ENCODE measurements around the gene TMC2. TPM values are rescaled to one million over a fixed set of nuclear protein-coding genes. Genes with fewer than 3 reads are reported as not detected.
"Not testable (repeated sequence)": the region's sequence is repeated elsewhere in the genome, so short reads cannot be mapped to it uniquely, and the experiment has no call there.

TMC2 gene
- total RNA-seq, 1 donor from 2014 or later: 0.22 TPM

DNA sequence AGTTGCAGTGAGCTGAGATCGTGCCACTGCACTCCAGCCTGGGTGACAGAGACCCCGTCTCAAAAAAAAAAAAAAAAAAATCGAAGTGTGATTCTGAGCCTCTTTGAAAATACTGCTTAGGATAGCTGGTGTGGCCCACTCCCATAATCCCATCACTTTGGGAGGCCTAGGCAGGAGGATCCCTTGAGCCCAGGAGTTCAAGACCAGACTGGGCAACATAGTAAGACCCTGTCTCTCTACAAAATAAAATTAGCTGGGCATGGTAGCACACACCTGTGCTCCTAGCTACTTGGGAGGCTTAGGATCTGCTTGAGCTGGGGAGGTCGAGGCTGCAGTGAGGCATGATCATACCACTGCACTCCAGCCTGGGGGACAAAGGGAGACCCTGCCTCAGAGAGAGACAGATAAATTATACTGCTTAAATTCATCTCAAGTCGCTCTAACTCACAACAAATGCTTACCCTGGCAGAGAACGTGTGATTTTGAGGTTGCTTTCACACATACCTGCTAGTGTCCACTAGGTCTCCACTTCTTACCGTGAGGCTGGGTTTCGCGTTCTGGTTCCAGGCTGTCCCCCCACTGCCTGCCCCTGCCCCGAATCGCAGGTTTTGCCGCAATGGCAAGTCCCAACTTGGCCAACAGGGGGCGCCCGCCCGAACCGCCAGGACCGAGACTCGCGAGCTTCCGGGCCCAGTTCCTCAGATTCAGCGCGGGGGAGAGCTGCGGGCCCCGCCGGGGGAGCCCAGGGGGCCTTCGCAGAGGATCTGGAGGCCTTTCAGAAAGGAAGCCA, 12.3 kb upstream of the TMC2 start:
- intact Hi-C loops (cut with DNase I): loop anchor here (10.0 kb wide), 1 partner anchor 131 kb away; the partner anchor contains the start of gene NOP56
- ATAC-seq (peak; percentile 88), DNase-seq (ENCODE audit: low spot score) (peak; percentile 94)

DNA sequence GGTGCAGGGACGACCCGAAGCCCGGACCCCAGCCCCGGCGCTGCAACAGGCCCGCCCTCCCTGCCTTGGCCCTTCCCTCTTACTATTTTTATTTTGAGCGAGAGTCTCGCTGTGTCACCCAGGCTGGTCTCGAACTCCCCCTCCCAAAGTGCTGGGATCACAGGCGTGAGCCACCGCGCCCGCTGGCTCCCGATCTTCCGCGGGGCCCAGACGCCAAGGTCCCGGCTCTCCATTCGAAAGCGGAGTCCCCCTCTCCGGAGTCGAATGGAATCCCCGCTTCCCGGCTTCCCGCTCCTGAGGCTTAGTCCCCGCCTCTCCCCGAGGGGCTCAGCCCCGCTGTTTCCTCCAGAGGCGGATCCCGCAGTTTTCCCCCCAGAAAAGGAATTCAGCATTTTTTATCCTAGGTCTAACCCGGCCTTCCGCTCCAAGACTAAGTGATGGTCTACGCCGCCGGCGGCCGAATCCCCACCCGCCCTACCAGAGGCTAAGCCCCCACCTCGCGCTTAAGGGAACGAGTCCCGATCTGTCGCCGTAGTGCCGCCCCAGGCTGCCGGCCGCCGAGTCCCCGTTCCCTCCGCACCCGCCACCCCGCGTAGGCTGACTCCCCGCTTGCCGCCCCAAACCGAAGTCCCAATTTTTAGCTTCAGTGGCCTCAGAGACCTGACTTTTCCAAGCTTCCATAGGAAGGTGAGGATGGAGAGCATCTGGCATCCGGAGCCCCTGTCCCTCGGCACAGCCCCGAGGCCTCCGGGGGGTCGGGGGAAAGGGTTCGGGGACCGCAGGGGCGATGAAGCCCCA, 11.5 kb upstream of the TMC2 start:
- intact Hi-C loops (cut with DNase I): loop anchor here (10.0 kb wide), 1 partner anchor 130 kb away; the partner anchor contains the start of gene NOP56
- ATAC-seq: peak; percentile 68
- peak; percentile 72 for DNase-seq (ENCODE audit: low spot score)

DNA sequence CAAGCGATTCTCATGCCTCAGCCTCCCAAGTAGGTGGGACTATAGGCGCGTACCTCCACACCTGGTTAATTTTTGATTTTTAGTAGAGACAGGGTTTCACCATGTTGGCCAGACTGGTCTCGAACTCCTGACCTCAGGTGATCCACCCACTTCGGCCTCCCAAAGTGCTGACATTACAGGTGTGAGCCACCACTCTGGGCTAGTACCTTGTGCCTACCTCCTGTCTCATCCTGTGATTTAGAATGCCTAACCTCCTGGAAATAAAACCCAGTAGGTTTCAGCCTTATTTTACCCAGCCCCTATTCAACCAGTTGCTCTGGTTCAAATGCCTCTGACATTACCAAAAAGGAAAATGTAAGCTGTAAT, 10.2 kb upstream of the TMC2 start:
- not testable (repeated sequence) for ATAC-seq; DNase-seq (ENCODE audit: low spot score)
- intact Hi-C loops (cut with DNase I): loop anchor here (10.0 kb wide), 1 partner anchor 129 kb away; the partner anchor contains the start of gene NOP56

- DNase-seq (ENCODE audit: low spot score) (no peak), ATAC-seq (no peak)
- intact Hi-C loops (cut with DNase I): loop anchor here (10.0 kb wide), 1 partner anchor 127 kb away; the partner anchor contains the start of gene NOP56
These were observed 8.6 kb upstream of the TMC2 start for GRCh38 chr20:2527762-2528161.

DNA sequence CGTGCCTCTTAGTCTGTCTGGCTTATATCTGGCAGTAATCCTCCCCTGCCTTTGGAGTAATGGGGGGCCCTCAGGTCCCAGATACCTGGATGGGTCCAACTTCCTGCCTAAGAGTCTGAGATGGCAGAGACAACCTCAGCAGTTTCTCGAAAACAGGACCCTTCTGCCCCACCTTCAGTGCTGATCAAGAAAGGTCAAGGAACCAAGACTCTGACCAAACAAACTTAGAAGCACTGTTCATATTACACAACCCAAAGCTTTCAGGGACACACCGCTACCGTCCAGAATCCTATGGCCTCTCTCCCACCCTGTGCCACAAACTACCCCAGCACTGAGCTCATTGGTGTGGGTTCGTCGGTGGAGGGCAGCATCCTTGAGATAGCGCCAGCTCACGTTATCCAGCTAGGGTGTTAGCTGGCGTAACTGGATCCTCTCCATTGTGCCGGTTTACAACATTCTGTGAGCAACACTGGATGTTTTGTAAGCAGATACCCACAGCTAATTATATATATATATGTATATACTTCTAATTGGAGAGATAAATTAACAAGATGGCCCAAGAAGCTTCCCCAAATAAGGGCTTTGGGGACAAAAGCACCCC, 7.6 kb upstream of the TMC2 start:
- DNase-seq (ENCODE audit: low spot score) (no peak), ATAC-seq (no peak)
- intact Hi-C loops (cut with DNase I): loop anchor here (10.0 kb wide), 1 partner anchor 126 kb away; the partner anchor contains the start of gene NOP56

- ATAC-seq (no peak), DNase-seq (ENCODE audit: low spot score) (no peak)
- intact Hi-C loops (cut with DNase I): no loop called here
These were observed 3.3 kb upstream of the TMC2 start for GRCh38 chr20:2533118-2533517.

GRCh38 chr20:2535711-2536559, 438 bp upstream of the TMC2 start:
- ATAC-seq: no peak
- no peak for DNase-seq (ENCODE audit: low spot score)
- intact Hi-C loops (cut with DNase I): no loop called here

- DNase-seq (ENCODE audit: low spot score) (no peak), ATAC-seq (no peak)
- intact Hi-C loops (cut with DNase I): no loop called here
These were observed 728 bp downstream of the TMC2 start for GRCh38 chr20:2537101-2537500.

DNA sequence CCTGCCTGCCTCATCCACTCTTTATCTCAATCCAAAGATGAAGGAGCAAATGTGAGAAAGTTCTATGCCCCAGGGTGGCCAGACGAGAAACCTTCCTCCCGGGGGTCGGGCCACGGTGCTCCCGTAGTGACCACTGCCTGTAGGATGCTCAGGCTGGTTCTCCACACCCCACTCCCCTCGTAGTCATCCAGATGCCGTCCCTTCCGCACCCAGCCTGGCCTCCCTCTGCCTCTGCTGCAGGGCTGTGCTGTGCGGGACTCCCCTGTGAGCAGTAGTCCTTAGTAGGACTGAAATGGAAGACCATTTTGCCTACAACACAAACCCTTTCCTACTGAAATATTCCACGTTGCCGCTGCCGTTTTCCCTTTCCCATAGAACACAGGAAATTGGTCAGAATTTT, 2.0 kb downstream of the TMC2 start:
- no peak for DNase-seq (ENCODE audit: low spot score)
- intact Hi-C loops (cut with DNase I): no loop called here
- no peak for ATAC-seq

DNA sequence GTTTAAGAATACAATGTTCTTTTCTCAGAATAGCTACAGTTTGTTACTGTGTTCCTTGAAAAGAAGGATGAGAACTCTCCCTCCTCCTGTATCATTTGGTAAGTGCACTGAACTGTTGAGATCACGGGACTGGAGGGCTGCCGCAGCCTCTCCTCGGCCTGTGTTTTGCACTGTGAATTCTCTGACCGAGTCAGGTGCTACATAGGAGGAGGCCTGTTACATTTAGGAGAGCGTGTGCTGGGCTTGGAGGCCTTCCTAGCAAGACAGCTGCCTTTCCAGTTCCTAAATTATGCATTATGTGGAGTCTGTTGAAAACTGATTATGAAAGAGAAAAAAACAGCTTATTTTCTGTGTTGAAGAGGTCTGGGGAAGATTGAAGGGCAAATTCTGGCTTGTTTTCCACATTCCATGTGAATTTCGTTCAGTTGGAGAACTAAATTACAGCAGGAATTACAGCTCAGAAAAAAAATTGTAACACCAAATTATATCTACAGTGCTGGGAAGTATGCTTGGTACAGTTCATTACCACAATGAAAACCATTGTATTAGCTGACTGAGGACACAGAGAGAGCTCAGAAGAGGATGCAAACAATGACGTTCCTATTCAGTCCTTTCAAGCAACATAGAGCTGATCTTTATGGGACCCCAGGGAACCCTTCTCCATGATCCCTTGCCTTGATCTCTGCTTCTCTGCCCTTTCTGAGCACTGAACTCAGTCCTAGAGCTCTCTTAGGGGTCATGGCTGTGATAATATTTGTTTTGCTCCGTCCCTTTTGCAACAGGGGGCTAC, 2.8 kb downstream of the TMC2 start:
- peak; percentile 94 for ATAC-seq
- intact Hi-C loops (cut with DNase I): no loop called here
- DNase-seq (ENCODE audit: low spot score): no peak

DNA sequence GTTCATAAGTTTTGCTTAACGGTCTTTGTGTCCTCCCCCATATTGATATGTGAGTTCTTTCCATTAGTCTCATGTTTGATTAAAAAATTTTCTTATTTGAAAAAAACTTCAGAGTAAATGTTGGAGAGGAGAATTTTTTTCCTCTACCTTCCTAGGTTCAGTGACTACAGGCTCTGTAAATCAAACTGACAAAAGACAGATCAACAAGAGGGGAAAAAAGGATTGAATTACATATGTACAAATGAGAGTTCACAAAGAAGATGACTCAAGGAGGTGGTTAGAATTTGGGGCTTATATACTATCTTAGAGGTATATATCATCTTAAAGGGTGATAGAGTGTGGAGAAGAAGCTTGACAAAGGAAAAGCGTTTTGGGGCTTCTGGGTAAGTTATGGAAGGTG, 5.6 kb downstream of the TMC2 start:
- DNase-seq (ENCODE audit: low spot score): no peak
- ATAC-seq: no peak
- intact Hi-C loops (cut with DNase I): no loop called here

DNA sequence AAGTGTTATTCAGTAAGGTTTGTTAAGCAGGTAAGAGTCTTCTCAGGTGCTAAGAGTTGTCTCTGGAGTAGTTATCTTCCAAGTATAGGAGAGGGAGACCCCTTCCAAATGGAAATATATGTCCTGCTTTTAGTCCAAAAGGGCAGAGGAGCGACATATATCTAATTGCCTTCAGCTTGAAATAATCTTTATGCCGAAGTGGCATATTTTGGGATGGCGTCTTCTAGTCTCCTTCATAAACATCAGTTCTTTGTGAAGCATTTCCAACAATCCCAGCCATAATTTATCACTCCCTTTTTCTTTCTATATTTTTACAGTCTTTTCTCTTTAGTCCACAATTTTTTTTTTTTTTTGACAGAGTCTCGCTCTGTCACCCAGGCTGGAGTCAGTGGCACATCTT, 6.0 kb downstream of the TMC2 start:
- intact Hi-C loops (cut with DNase I): no loop called here
- DNase-seq (ENCODE audit: low spot score): no peak

DNA sequence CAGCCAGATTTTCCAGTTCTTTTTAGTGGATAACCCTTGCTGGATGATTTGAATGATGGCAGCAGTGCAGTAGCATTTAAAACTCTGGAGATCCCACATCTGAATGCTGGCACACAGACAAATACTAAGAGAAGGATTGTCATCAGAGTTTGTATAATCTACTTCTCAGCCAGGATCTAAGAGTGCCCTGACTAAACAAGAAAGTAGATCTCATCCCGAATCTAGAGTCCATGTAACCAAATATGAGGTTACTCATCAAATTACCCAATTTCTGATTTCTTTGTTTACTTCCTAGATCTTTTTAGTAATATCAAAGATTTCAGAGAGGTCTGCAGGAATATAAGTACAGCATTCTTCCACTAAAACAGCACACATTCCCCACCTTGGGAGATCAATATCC, 7.8 kb downstream of the TMC2 start:
- intact Hi-C loops (cut with DNase I): no loop called here
- no peak for DNase-seq (ENCODE audit: low spot score)
- ATAC-seq: no peak

More for the DNA sequence above, 6.0 kb downstream of the TMC2 start:
- no peak for ATAC-seq

- DNase-seq (ENCODE audit: low spot score): no peak
- no peak for ATAC-seq
- intact Hi-C loops (cut with DNase I): no loop called here
These were observed 9.2 kb downstream of the TMC2 start for GRCh38 chr20:2545594-2545993.

DNA sequence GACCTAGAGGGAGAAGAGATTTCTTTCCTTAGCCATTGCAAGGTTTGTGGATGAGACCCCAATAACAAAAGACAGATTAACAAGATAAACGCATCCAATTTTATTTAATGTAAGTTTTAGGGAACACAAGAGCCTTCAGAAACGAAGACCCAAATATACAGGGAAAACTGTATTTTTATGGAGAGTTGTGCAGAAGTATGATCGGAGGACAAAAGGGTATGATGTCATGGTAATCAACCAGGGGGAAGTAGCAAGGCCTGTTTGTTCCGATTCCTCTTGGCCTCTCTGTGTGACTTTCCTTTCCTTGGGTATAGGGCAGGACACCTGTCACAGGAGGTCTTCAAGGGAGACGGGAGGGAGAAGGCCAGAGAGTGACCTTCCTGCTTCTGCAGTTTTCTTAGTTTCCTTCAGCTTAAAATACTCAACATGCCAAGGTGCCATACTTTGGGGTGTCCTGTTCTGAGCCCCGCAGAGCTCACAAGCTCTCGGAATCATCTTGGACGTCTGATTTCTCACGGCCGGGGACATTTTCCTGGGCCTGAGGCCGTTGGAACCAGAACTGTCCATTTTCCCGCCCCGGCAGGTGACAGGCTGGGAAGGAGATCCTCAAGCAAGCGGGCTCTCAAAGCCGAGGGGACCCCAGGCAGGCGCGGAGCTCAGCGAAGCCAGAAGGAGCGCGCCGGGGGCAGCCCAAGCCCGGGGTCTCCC, 21.7 kb downstream of the TMC2 start:
- intact Hi-C loops (cut with DNase I): no loop called here
- no peak for ATAC-seq
- DNase-seq (ENCODE audit: low spot score): no peak

- ATAC-seq (no peak), DNase-seq (ENCODE audit: low spot score) (no peak)
- intact Hi-C loops (cut with DNase I): no loop called here
These were observed 22.4 kb downstream of the TMC2 start for GRCh38 chr20:2558581-2559278.

- no peak for ATAC-seq
These were observed 22.9 kb downstream of the TMC2 start for GRCh38 chr20:2559279-2559626.

More at GRCh38 chr20:2559279-2559626, 22.9 kb downstream of the TMC2 start:
- intact Hi-C loops (cut with DNase I): no loop called here
- DNase-seq (ENCODE audit: low spot score): no peak
